ENCODE measurements around the gene SRPK3.
"Not testable (repeated sequence)": the region's sequence is repeated elsewhere in the genome, so short reads cannot be mapped to it uniquely, and the experiment has no call there.

Gene SRPK3

DNA sequence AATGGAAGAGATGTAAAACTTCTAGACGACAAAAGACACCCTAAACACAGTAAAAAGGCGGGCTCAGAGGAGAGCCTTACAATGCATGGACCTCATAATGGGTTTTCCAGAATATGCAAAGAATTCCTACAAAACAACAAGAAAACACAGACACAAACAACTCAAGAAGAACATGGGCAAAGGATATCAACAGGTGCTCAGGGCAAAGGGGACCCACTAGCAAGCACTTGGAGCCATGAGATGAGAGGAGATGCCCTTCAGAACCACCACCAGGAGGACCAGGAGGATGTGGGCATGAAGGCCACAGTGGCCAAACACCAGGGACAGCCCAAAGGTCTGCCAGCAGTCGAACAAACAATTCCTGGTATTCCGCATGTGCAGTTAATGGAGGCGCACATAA, 32.3 kb downstream of the SRPK3 start:
- Histone ChIP-seq H3K27ac (replicated peaks) (no peak overlapping the region), H3K4me3 (replicated peaks; ENCODE audit: insufficient read depth, low read length) (no peak overlapping the region), H3K27me3 (ENCODE audit: insufficient read depth, poor library complexity, severe bottlenecking) (peaks cover 3% of the 10 kb centered on the region)
- no peak for DNase-seq (ENCODE audit: low read depth in 1 of 2, low spot score in 1 of 2)
- TF ChIP-seq, protein P1, sequence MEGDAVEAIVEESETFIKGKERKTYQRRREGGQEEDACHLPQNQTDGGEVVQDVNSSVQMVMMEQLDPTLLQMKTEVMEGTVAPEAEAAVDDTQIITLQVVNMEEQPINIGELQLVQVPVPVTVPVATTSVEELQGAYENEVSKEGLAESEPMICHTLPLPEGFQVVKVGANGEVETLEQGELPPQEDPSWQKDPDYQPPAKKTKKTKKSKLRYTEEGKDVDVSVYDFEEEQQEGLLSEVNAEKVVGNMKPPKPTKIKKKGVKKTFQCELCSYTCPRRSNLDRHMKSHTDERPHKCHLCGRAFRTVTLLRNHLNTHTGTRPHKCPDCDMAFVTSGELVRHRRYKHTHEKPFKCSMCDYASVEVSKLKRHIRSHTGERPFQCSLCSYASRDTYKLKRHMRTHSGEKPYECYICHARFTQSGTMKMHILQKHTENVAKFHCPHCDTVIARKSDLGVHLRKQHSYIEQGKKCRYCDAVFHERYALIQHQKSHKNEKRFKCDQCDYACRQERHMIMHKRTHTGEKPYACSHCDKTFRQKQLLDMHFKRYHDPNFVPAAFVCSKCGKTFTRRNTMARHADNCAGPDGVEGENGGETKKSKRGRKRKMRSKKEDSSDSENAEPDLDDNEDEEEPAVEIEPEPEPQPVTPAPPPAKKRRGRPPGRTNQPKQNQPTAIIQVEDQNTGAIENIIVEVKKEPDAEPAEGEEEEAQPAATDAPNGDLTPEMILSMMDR (IDR thresholded peaks at IDR 0.05; ENCODE audit: insufficient read depth, low read length) = no peak
- TF ChIP-seq POLR2AphosphoS5 (IDR thresholded peaks at IDR 0.05; ENCODE audit: low read depth) = no peak
- TF ChIP-seq SPI1 (IDR thresholded peaks at IDR 0.05; ENCODE audit: borderline replicate concordance, low read depth) = no peak
- no peak for TF ChIP-seq GABPA (IDR thresholded peaks at IDR 0.05; ENCODE audit: low read depth)
- TF ChIP-seq, protein P2, sequence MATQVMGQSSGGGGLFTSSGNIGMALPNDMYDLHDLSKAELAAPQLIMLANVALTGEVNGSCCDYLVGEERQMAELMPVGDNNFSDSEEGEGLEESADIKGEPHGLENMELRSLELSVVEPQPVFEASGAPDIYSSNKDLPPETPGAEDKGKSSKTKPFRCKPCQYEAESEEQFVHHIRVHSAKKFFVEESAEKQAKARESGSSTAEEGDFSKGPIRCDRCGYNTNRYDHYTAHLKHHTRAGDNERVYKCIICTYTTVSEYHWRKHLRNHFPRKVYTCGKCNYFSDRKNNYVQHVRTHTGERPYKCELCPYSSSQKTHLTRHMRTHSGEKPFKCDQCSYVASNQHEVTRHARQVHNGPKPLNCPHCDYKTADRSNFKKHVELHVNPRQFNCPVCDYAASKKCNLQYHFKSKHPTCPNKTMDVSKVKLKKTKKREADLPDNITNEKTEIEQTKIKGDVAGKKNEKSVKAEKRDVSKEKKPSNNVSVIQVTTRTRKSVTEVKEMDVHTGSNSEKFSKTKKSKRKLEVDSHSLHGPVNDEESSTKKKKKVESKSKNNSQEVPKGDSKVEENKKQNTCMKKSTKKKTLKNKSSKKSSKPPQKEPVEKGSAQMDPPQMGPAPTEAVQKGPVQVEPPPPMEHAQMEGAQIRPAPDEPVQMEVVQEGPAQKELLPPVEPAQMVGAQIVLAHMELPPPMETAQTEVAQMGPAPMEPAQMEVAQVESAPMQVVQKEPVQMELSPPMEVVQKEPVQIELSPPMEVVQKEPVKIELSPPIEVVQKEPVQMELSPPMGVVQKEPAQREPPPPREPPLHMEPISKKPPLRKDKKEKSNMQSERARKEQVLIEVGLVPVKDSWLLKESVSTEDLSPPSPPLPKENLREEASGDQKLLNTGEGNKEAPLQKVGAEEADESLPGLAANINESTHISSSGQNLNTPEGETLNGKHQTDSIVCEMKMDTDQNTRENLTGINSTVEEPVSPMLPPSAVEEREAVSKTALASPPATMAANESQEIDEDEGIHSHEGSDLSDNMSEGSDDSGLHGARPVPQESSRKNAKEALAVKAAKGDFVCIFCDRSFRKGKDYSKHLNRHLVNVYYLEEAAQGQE (IDR thresholded peaks at IDR 0.05; ENCODE audit: insufficient replicate concordance, low read depth) = no peak

DNA sequence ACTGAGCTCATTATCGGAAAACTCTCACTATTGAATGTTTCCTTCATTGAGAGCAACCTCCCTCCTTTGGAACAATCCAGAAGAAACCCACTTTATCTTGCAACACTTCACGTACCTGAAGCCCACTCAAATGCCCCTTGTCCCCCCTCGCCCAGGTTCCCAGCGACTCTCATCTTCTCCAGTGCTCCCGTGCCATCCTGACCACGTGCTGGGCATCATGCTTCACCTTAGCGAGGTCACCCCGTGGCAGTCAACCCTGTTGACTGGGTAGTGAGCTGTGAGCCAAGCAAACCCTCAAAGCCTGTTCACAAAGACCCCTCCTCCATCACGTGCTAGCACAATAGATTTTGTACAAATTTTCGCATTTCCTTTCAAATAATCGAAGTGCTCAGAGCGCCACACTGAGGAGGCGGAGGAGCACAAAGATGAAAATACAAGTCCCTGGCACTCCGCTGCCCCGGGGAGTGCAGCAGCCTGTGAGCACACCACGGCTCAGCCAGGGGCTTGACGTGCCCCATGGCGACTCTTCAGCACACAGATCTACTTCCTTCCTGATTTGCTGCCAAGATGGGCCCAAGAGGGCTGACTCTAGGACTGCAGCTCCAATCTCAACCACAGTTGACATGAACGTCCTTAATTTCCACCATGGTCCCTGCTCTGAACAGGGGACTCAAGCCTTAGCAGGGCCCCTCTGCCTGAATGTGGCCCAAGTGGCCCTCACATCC, 33.9 kb downstream of the SRPK3 start:
- Histone ChIP-seq H3K27me3 (ENCODE audit: insufficient read depth, poor library complexity, severe bottlenecking) (peaks cover 13% of the 10 kb centered on the region), H3K27ac (replicated peaks) (no peak overlapping the region), H3K4me3 (replicated peaks; ENCODE audit: insufficient read depth, low read length) (no peak overlapping the region)
- TF ChIP-seq, protein P2 (IDR thresholded peaks at IDR 0.05; ENCODE audit: insufficient replicate concordance, low read depth) = no peak
- TF ChIP-seq GABPA (IDR thresholded peaks at IDR 0.05; ENCODE audit: low read depth) (no peak), POLR2AphosphoS5 (IDR thresholded peaks at IDR 0.05; ENCODE audit: low read depth) (no peak), SPI1 (IDR thresholded peaks at IDR 0.05; ENCODE audit: borderline replicate concordance, low read depth) (no peak)
- TF ChIP-seq, protein P1 (IDR thresholded peaks at IDR 0.05; ENCODE audit: insufficient read depth, low read length) = no peak
- DNase-seq (ENCODE audit: low read depth in 1 of 2, low spot score in 1 of 2) = peak in 1 of 2 experiments; percentile 11

DNA sequence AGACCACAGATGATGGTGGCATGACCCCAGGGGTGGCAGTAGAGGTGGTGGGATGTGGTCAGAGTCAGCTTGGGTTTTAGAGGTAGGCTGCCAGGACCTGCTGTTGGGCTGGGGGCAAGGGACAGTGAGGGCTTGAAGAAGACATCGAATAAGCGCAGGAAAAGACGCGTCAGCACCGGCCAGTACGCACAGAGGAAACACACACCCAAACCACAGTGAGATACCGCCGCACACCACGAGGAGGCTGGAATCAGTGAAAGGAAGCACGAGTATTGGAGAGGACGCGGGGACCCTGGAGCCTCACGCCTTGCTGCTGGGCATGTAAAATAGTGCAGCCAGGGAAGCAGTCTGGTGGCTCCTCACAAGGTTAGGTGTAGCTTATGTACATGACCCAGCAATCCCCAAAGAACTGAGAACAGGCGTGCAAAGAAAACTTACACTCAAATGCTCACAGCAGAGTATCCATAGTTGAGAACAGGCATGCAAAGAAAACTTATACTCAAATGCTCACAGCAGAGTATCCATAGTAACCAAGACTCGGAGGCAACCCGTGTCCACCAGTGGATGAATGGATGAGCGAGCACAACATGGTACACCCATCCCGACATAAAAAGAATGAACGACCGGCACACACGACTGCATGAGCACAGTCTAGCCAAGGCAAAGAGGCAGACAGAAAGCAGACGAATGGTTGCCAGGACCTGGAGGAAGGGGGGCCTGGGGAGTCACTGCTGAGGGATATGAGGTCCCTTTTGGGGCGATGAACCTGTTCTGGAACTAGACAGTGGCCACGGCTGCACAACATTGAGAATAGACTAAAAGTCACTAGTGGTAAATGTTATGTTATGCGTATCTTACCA, 36.2 kb downstream of the SRPK3 start:
- Histone ChIP-seq H3K27me3 (ENCODE audit: insufficient read depth, poor library complexity, severe bottlenecking) (peaks cover 16% of the 10 kb centered on the region), H3K4me3 (replicated peaks; ENCODE audit: insufficient read depth, low read length) (no peak overlapping the region), H3K27ac (replicated peaks) (no peak overlapping the region)
- DNase-seq (ENCODE audit: low read depth in 1 of 2, low spot score in 1 of 2) = peak in 1 of 2 experiments; percentile 24
- TF ChIP-seq SPI1 (IDR thresholded peaks at IDR 0.05; ENCODE audit: borderline replicate concordance, low read depth) (no peak), GABPA (IDR thresholded peaks at IDR 0.05; ENCODE audit: low read depth) (no peak), POLR2AphosphoS5 (IDR thresholded peaks at IDR 0.05; ENCODE audit: low read depth) (no peak)
- TF ChIP-seq, protein P1 (IDR thresholded peaks at IDR 0.05; ENCODE audit: insufficient read depth, low read length) = no peak
- TF ChIP-seq, protein P2 (IDR thresholded peaks at IDR 0.05; ENCODE audit: insufficient replicate concordance, low read depth) = no peak

DNA sequence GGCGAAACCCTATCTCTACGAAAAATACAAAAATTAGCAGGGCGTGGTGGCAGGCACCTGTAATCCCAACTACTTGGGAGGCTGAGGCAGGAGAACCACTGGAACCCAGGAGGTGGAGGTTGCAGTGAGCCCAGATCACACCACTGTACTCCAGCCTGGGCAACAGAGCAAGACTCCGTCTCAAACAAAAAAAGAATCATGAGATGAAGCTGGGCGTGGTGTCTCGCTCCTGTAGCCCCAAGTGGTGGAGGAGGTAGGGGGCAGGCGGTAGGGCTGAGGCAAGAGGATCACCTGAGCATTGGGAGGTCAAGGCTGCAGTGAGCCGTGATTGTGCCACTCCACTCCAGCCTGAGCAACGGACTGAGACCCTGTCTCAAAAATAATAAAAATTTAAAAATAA, 37.2 kb downstream of the SRPK3 start:
- H3K27ac ChIP-seq (replicated peaks); DNase-seq (ENCODE audit: low read depth in 1 of 2, low spot score in 1 of 2); H3K4me3 ChIP-seq (replicated peaks; ENCODE audit: insufficient read depth, low read length): not testable (repeated sequence)
- peaks cover 16% of the 10 kb centered on the region for H3K27me3 ChIP-seq (ENCODE audit: insufficient read depth, poor library complexity, severe bottlenecking)
